Choroid plexus epithelial cell (primary cell): Measurements from ENCODE around the gene APEH.

ENCODE experiments used
- DNase-seq: peaks from one replicate; pipeline ENCODE4 v3.0.0-alpha.2; 2010; ENCODE audit warnings: low read depth
- H3K4me3 ChIP-seq: 2 replicates; pipeline ENCODE4 v1.5.1; 2011; ENCODE audit warnings: low read depth, mild to moderate bottlenecking, control low read depth, low read length, moderate library complexity
- CTCF ChIP-seq: conservative IDR thresholded peaks from 2 replicates; pipeline ENCODE4 v1.5.1; 2011; ENCODE audit warnings: low read depth, mild to moderate bottlenecking, control low read depth, inconsistent platforms, low read length, moderate library complexity

APEH gene

GRCh38 chr3:49654176-49654825 is 19.9 kb upstream of the APEH start:
- TF ChIP-seq CTCF, result no peak
- no peak for DNase-seq

GRCh38 chr3:49654955-49655556 is 19.1 kb upstream of the APEH start:
- no peak for TF ChIP-seq CTCF
- no peak overlapping the region for H3K4me3 ChIP-seq
- DNase-seq, result no peak

More at GRCh38 chr3:49654176-49654825, 19.9 kb upstream of the APEH start:
- H3K4me3 ChIP-seq, result no peak overlapping the region

GRCh38 chr3:49655731-49656285 is 18.3 kb upstream of the APEH start:
- no peak overlapping the region for H3K4me3 ChIP-seq
- no peak for TF ChIP-seq CTCF
- DNase-seq, result no peak

GRCh38 chr3:49656541-49657112 is 17.5 kb upstream of the APEH start:
- DNase-seq, result peak; percentile 41
- H3K4me3 ChIP-seq, result no peak overlapping the region
- peak; percentile 58 for TF ChIP-seq CTCF

- no peak for TF ChIP-seq CTCF
- no peak overlapping the region for H3K4me3 ChIP-seq
- DNase-seq, result no peak
Observed at GRCh38 chr3:49657208-49657915, 16.8 kb upstream of the APEH start.

GRCh38 chr3:49658711-49659110 is 15.4 kb upstream of the APEH start:
- no peak for DNase-seq
- no peak for TF ChIP-seq CTCF

More at GRCh38 chr3:49658711-49659110, 15.4 kb upstream of the APEH start:
- H3K4me3 ChIP-seq, result no peak overlapping the region
